ENCODE results near the gene DPP10. TPM values are rescaled to one million over a fixed set of nuclear protein-coding genes. Genes with fewer than 3 reads are reported as not detected.

The DPP10 gene
- total RNA-seq, 1 donor from 2014 or later = 6.5 TPM

DNA sequence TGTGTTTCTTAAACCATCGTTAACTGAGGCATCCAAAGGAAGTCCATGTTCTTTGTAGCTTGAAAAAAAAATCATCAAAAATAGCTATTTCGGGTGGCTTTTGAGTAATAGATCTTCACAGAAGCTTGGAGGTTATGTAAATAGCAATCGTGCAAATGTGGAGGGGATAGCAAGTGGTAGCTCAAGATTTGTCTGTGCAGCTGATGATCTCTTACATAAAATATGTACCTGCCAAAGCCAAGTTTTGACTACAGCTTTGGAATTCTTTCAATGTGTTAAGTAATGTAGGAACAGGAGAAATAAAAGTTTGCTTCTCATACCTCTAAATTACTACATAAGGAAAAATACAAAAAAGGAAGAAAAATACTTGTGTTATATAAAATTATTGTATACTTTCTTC lies 1432.0 kb downstream of the DPP10 start:
- Histone ChIP-seq H3K4me2 (no peak overlapping the region), H4K20me1 (ENCODE audit: low read depth) (no peaks in the 10 kb centered on the region), H3K9ac (no peak overlapping the region), H3K79me2 (ENCODE audit: low read depth) (no peaks in the 10 kb centered on the region), H3K27ac (no peak overlapping the region), H3F3A (ENCODE audit: low read depth) (no peaks in the 10 kb centered on the region), H3K27me3 (no peaks in the 10 kb centered on the region), H3K4me3 (no peak overlapping the region), H3K4me1 (no peaks in the 10 kb centered on the region), H3K9me3 (ENCODE audit: low read depth) (no peaks in the 10 kb centered on the region), H3K36me3 (no peaks in the 10 kb centered on the region), H2AFZ (replicated peaks) (no peak overlapping the region)
- Mint-ChIP-seq H3K27ac (no peak overlapping the region), H3K4me1 (peaks cover 2% of the 10 kb centered on the region), H3K27me3 (ENCODE audit: insufficient read depth, low read depth) (no peaks in the 10 kb centered on the region), H3K4me3 (no peak overlapping the region), H3K36me3 (no peaks in the 10 kb centered on the region), H3K9me3 (no peaks in the 10 kb centered on the region)
- DNase-seq (ENCODE audit: low spot score) = no peak
- TF ChIP-seq EZH2phosphoT487 (IDR thresholded peaks at IDR 0.05) (no peak), EZH2 (IDR thresholded peaks at IDR 0.05) (no peak)
- TF ChIP-seq, protein P1, sequence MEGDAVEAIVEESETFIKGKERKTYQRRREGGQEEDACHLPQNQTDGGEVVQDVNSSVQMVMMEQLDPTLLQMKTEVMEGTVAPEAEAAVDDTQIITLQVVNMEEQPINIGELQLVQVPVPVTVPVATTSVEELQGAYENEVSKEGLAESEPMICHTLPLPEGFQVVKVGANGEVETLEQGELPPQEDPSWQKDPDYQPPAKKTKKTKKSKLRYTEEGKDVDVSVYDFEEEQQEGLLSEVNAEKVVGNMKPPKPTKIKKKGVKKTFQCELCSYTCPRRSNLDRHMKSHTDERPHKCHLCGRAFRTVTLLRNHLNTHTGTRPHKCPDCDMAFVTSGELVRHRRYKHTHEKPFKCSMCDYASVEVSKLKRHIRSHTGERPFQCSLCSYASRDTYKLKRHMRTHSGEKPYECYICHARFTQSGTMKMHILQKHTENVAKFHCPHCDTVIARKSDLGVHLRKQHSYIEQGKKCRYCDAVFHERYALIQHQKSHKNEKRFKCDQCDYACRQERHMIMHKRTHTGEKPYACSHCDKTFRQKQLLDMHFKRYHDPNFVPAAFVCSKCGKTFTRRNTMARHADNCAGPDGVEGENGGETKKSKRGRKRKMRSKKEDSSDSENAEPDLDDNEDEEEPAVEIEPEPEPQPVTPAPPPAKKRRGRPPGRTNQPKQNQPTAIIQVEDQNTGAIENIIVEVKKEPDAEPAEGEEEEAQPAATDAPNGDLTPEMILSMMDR (IDR thresholded peaks at IDR 0.05) = no peak

DNA sequence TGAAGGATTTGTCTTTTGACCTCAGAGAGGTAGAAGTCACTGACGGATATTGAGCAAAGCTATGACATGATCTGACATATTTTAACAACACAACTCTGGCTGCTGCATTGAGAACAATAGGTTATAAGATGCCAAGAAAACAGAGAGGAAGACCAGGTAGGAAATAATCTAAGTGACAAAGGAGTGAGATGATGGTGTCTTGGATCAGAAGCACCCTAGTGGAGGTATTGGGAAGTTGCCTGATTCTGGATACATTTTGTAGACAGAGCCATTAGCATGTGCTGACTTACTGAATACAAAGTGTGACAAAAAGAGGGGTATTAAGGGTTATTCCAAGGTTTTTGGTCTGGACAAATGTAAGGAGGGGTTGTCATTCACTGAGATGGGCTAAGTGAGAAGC lies 1438.1 kb downstream of the DPP10 start:
- Histone ChIP-seq H3K27me3 (no peaks in the 10 kb centered on the region), H3K4me3 (no peak overlapping the region), H3K4me2 (no peak overlapping the region), H2AFZ (replicated peaks) (no peak overlapping the region), H3K27ac (no peak overlapping the region), H3F3A (ENCODE audit: low read depth) (no peaks in the 10 kb centered on the region), H3K79me2 (ENCODE audit: low read depth) (no peaks in the 10 kb centered on the region), H4K20me1 (ENCODE audit: low read depth) (no peaks in the 10 kb centered on the region), H3K36me3 (no peaks in the 10 kb centered on the region), H3K4me1 (no peaks in the 10 kb centered on the region), H3K9ac (no peak overlapping the region), H3K9me3 (ENCODE audit: low read depth) (no peaks in the 10 kb centered on the region)
- DNase-seq (ENCODE audit: low spot score) = peak; percentile 10
- TF ChIP-seq, protein P1 (IDR thresholded peaks at IDR 0.05) = peak; percentile 51
- TF ChIP-seq EZH2phosphoT487 (IDR thresholded peaks at IDR 0.05) (no peak), EZH2 (IDR thresholded peaks at IDR 0.05) (no peak)
- peaks cover 2% of the 10 kb centered on the region for H3K4me1 Mint-ChIP-seq
- no peaks in the 10 kb centered on the region for H3K9me3 Mint-ChIP-seq
- no peak overlapping the region for H3K4me3 Mint-ChIP-seq
- no peaks in the 10 kb centered on the region for H3K36me3 Mint-ChIP-seq
- H3K27me3 Mint-ChIP-seq (ENCODE audit: insufficient read depth, low read depth) = no peaks in the 10 kb centered on the region
- no peak overlapping the region for H3K27ac Mint-ChIP-seq

DNA sequence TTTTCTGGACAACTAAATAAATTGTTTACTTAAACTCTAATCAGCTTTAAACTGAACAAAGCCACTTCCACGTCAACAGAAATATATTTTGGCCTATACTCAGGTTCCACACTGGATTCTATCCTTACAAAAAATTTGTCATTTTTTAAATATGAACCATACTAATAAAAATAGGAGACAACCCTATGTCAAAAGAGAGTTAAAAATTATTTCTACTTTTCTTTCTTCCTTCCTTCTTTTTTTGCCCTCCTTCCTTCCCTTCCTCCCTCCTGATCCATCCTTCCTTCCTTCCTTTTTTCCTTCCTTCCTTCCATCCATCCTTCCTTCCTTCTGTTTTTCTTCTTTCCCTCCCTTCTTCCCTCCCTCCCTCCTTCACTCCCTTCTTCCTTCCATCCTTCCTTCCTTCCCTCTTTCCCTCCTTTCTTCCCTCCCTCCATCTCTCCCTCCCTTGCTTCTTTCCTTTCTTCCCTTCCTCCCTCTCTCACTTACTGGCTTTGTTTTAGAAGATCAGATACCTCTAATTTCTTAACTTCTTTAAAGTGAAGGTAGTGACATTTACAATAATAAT lies 1444.9 kb downstream of the DPP10 start:
- Mint-ChIP-seq H3K36me3 (no peaks in the 10 kb centered on the region), H3K4me1 (no peaks in the 10 kb centered on the region), H3K9me3 (peaks cover 21% of the 10 kb centered on the region), H3K27ac (no peak overlapping the region), H3K4me3 (no peak overlapping the region), H3K27me3 (ENCODE audit: insufficient read depth, low read depth) (peaks cover 2% of the 10 kb centered on the region)
- Histone ChIP-seq H3F3A (ENCODE audit: low read depth) (no peaks in the 10 kb centered on the region), H3K4me1 (no peaks in the 10 kb centered on the region), H3K36me3 (no peaks in the 10 kb centered on the region), H3K4me2 (no peak overlapping the region), H2AFZ (replicated peaks) (no peak overlapping the region), H3K9me3 (ENCODE audit: low read depth) (no peaks in the 10 kb centered on the region), H3K4me3 (no peak overlapping the region), H4K20me1 (ENCODE audit: low read depth) (no peaks in the 10 kb centered on the region), H3K79me2 (ENCODE audit: low read depth) (no peaks in the 10 kb centered on the region), H3K27ac (no peak overlapping the region), H3K27me3 (no peaks in the 10 kb centered on the region), H3K9ac (no peak overlapping the region)
- TF ChIP-seq EZH2phosphoT487 (IDR thresholded peaks at IDR 0.05) = no peak
- TF ChIP-seq, protein P1 (IDR thresholded peaks at IDR 0.05) = no peak
- no peak for TF ChIP-seq EZH2 (IDR thresholded peaks at IDR 0.05)
- DNase-seq (ENCODE audit: low spot score) = no peak

Small RNAs within 50 kb of the gene (small RNA-seq; reads per million reads assigned to genes)
- gene RNU2-41P = 0.20 reads per million

Measured in neural progenitor cell (in vitro differentiated cells).